ENCODE results near the gene PIP4K2B.

PIP4K2B gene

GRCh38 chr17:38768417-38768816, 30.9 kb downstream of the PIP4K2B start:
- TF ChIP-seq CTCF (IDR thresholded peaks at IDR 0.05; ENCODE audit: low read depth, low read length): no peak
- Histone ChIP-seq H3K27ac (no peak overlapping the region), H3K27me3 (ENCODE audit: insufficient read depth, low read depth, severe bottlenecking) (no peaks in the 10 kb centered on the region), H3K4me3 (ENCODE audit: low read depth, low read length) (no peak overlapping the region), H3K9me3 (ENCODE audit: severe bottlenecking) (no peaks in the 10 kb centered on the region), H3K36me3 (peaks cover 57% of the 10 kb centered on the region)
- DNase-seq: no peak

GRCh38 chr17:38766341-38766740, 33.0 kb downstream of the PIP4K2B start:
- Histone ChIP-seq H3K27ac (no peak overlapping the region), H3K9me3 (ENCODE audit: severe bottlenecking) (no peaks in the 10 kb centered on the region), H3K27me3 (ENCODE audit: insufficient read depth, low read depth, severe bottlenecking) (no peaks in the 10 kb centered on the region), H3K36me3 (peaks cover 59% of the 10 kb centered on the region), H3K4me3 (ENCODE audit: low read depth, low read length) (no peak overlapping the region)
- no peak for TF ChIP-seq CTCF (IDR thresholded peaks at IDR 0.05; ENCODE audit: low read depth, low read length)
- no peak for DNase-seq

GRCh38 chr17:38762231-38762630, 37.1 kb downstream of the PIP4K2B start:
- no peak overlapping the region for H3K27ac ChIP-seq
- TF ChIP-seq CTCF (IDR thresholded peaks at IDR 0.05; ENCODE audit: low read depth, low read length): no peak
- no peaks in the 10 kb centered on the region for H3K27me3 ChIP-seq (ENCODE audit: insufficient read depth, low read depth, severe bottlenecking)
- DNase-seq: no peak
- no peak overlapping the region for H3K4me3 ChIP-seq (ENCODE audit: low read depth, low read length)
- H3K36me3 ChIP-seq: peaks cover 69% of the 10 kb centered on the region
- H3K9me3 ChIP-seq (ENCODE audit: severe bottlenecking): no peaks in the 10 kb centered on the region

- H3K27ac ChIP-seq: no peak overlapping the region
- no peak overlapping the region for H3K4me3 ChIP-seq (ENCODE audit: low read depth, low read length)
- peaks cover 71% of the 10 kb centered on the region for H3K36me3 ChIP-seq
- H3K9me3 ChIP-seq (ENCODE audit: severe bottlenecking): no peaks in the 10 kb centered on the region
- no peaks in the 10 kb centered on the region for H3K27me3 ChIP-seq (ENCODE audit: insufficient read depth, low read depth, severe bottlenecking)
- peak; percentile 81 for TF ChIP-seq CTCF (IDR thresholded peaks at IDR 0.05; ENCODE audit: low read depth, low read length)
- DNase-seq: peak; percentile 79
Measured at GRCh38 chr17:38761612-38762011, 37.7 kb downstream of the PIP4K2B start.

- Histone ChIP-seq H3K36me3 (peaks cover 39% of the 10 kb centered on the region), H3K27me3 (ENCODE audit: insufficient read depth, low read depth, severe bottlenecking) (no peaks in the 10 kb centered on the region), H3K9me3 (ENCODE audit: severe bottlenecking) (no peaks in the 10 kb centered on the region), H3K27ac (peak overlapping the region; percentile 74), H3K4me3 (ENCODE audit: low read depth, low read length) (peak overlapping the region; percentile 92)
- TF ChIP-seq CTCF (IDR thresholded peaks at IDR 0.05; ENCODE audit: low read depth, low read length): no peak
- DNase-seq: no peak
Measured at GRCh38 chr17:38753071-38753506, 46.3 kb downstream of the PIP4K2B start.

GRCh38 chr17:38752308-38753070, 46.9 kb downstream of the PIP4K2B start, which contains the start of gene PSMB3:
Gene PSMB3, plus strand, starts transcription at chr17:38752741. Its CDS starts 86 bp downstream, at chr17:38752827.
- peak; percentile 98 for DNase-seq
- H3K4me3 ChIP-seq (ENCODE audit: low read depth, low read length): peak within 1 kb of the TSS; percentile 92
- peak within 1 kb of the TSS; percentile 75 for H3K27ac ChIP-seq
- TF ChIP-seq CTCF (IDR thresholded peaks at IDR 0.05; ENCODE audit: low read depth, low read length): no peak
- no peaks in the 10 kb centered on the region for H3K27me3 ChIP-seq (ENCODE audit: insufficient read depth, low read depth, severe bottlenecking)
- no peaks in the 10 kb centered on the region for H3K9me3 ChIP-seq (ENCODE audit: severe bottlenecking)
- H3K36me3 ChIP-seq: peaks cover 40% of the 10 kb centered on the region

All from WERI-Rb-1 (cell line).